SKM-1 (cell line): Measurements from ENCODE around the gene CORO6.

Experiments used
- DNase-seq: peaks from one replicate; lab custom pipeline; 2025; ENCODE audit not compliant: unreplicated experiment; lab: John Stamatoyannopoulos, UW

CORO6 gene

DNA sequence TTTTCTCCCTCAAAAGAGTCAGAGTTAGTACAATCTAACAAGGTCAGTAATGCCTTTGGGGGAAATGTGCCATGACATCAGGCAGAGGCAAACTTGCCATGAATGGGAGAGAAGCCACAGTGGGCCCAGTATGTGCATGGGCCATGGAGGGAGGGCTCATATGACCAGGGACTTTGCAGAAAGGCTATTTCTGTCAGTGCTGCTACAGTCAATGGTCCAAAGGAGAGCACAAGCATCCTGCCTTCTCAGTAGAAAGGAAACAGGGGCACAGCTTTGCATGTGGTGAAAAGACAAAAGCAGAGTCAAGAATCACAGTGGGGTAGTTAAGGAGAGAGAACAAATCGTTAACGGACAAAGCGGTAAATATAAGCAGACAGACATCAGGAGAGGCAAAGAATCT is 11.2 kb upstream of the CORO6 start:
- no peak for DNase-seq

- no peak for DNase-seq
Observed at GRCh38 chr17:29630630-29631193, 8.0 kb upstream of the CORO6 start.

DNA sequence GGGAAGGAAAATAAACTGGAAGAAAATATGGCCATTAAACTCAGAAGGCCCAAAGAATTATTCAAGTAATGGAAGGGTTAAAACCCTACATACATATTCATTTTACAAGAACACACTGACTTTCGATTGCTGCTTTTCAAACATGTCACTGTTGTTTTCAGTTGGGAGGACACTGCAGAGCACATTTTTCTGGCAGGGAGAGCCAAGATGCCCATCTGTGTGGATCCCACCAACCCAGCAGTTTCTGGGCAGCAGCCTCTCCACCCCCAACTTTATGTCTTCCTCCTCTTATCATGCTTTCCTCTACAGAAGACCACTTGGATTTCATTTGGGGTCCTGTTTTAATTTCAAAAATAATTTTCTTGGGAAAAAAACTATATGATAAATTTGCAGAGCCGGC is 7.1 kb upstream of the CORO6 start:
- no peak for DNase-seq

DNA sequence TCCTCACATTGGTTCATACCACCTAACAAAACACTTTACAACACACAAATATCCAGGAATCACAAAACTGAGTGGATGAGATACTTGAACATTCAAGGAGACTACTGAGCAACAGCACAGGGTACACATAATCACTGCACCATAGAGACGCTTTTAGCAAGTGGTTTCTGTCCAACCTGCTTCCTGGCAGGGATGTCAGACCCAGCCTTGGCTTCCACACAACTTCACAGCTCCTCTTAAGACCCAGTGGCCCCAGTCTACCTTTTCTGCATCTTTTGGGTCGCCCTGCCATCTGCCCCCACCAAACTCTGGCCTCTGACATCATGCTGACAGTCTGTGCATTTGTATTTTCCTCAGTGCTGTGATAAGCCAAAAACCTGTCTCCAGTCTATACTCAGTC is 5.9 kb upstream of the CORO6 start:
- no peak for DNase-seq

- no peak for DNase-seq
Observed at GRCh38 chr17:29627951-29628350, 5.2 kb upstream of the CORO6 start.

GRCh38 chr17:29625037-29625750 is 2.5 kb upstream of the CORO6 start:
- no peak for DNase-seq

GRCh38 chr17:29624586-29624985 is 1.9 kb upstream of the CORO6 start:
- DNase-seq: no peak

DNA sequence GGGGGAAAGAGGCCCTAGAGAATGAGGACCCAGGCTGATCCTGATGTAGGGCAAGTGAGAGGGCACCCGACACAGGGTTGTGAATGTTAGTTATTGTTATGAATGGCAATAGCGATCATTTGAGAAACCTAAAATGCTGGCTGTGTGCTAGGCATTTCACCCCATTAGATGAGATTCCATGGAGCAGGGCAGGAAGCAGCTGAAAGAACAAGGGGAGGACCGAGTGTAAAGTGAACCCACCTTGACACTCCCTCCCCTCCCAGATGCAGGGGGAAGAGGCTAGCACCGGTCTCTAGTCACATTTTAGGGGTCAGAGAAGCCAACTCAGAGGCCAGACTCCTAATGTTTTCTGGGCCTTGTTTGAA is 553 bp upstream of the CORO6 start:
- no peak for DNase-seq

DNA sequence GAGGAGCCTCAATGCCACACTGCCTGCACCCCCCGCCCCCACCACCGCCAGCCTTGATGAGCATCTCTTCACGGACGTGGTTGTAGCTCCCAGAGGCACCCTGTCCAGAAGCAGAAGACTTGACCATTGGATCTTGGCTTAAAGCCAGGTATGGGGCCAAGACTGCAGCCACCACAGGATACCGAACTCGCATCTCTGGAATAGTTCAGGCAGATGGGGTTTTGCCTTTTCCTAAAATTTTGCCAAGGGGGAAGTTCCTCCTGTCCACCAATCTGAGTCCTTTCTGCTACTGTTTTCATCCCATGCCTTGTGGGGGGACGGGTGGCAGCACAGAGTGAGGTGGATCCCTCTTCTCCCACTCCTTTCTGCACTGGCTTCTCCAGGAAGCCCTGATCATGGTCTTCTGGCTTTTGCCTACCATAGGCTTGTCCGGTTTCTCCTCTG is 939 bp downstream of the CORO6 start:
- no peak for DNase-seq

- DNase-seq: no peak
Observed at GRCh38 chr17:29620779-29621500, 1.8 kb downstream of the CORO6 start.

DNA sequence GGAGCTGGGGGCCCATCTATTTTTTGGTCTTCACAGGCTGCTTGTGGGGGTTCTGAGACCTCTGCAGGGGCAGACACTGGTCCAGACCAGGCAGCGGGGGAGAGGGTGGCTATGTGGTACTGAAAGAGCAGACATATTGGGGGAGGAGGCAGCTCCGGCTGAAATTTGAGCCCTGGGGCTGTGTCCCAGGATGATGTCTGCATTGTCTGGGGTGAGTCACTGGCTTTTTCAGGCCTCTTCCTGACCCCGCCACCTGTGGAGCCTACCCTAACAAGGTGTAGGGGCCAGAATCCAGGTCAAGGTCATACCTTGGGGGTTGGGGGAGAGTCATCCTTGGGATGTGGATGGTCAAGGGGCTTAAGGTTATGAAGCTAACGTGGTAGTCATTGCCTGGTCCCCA is 2.4 kb downstream of the CORO6 start:
- DNase-seq: no peak

GRCh38 chr17:29619251-29619650 is 3.5 kb downstream of the CORO6 start:
- no peak for DNase-seq

GRCh38 chr17:29618272-29619065 is 4.2 kb downstream of the CORO6 start:
- DNase-seq: no peak

- DNase-seq: peak; percentile 60
Observed at GRCh38 chr17:29617481-29618271, 5.0 kb downstream of the CORO6 start.

GRCh38 chr17:29617125-29617480 is 5.6 kb downstream of the CORO6 start:
- peak; percentile 47 for DNase-seq

- no peak for DNase-seq
Observed at GRCh38 chr17:29616300-29617048, 6.2 kb downstream of the CORO6 start.

DNA sequence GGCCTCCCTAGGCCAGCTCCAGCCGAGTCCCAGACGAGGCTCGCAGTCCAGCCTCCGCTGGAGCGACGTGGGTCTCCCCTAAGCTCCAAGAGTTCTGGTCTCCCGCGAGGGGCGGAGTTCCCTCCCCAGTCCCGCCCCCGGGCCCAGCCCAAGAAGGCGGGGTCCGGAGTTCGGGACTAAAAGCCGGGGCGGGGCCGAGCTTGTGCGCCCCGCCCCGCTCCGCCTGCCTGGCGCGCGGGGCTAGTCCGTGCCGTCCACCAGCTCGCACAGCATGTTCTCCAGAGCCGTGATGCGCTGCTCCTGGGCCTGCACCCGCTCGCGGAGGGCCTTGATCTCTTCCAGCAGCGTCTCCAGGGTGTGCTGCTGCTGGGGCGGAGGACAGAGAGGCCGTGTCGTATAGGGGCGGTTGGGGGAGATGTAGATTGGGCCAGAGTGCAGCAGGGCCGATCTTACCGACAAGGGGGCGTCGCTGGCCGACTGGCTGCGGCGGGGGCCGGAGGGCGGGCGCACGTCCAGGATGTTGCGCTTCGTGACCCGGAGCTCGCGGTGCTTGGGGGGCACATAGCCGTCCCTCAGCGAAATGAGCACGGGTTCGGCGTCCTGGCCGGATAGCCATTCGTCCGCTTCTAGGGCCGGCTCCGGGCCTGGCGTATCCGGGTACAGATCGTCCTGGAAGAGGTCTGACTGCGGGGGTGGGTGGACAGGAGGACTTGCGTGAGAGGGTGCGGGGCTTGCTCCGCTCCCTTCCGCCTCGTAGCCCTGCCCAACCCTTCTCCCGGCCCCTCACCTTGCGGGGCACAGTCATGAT is 7.0 kb downstream of the CORO6 start:
- peak; percentile 54 for DNase-seq

DNA sequence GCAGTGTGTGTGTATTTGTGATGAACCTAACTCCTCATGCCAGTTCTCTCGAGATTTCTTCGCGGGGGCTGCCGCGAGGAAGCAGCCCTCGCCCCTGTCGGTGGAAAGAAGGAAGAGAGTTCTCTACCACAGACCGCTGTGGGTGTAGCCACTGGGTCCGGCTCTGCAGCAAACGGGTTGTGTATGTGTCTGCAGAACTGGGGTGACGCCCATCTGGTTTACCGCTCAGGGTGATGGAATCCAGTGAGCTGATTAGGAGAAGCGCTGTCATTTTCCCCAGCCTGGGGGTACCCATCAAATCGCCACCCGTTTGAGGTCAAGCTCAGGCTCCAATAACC is 7.7 kb downstream of the CORO6 start:
- DNase-seq: no peak

GRCh38 chr17:29614349-29615047 is 8.2 kb downstream of the CORO6 start:
- no peak for DNase-seq
